Fibroblast of lung (primary cell): ENCODE measurements around the gene ZNF385B. TPM values are rescaled to one million over a fixed set of nuclear protein-coding genes. Genes with fewer than 3 reads are reported as not detected.

Experiments
- DNase-seq, 2 donors: peaks; one replicate each; pipeline versions ENCODE4 v3.0.0 to v3.0.0-alpha.2; 2010; ENCODE audit warnings: low read depth in 2 of 2
- H2AFZ ChIP-seq: 2 replicates; pipeline ENCODE4 v1.5.1; 2012; ENCODE audit warnings: low read length, control low read depth, inconsistent platforms
- H3K27ac ChIP-seq: 2 replicates; pipeline ENCODE4 v1.5.1; 2011; ENCODE audit warnings: low read length, control low read depth; ENCODE audit not compliant: insufficient read depth
- H3K27me3 ChIP-seq: 2 replicates; pipeline ENCODE4 v1.5.1; 2011; ENCODE audit warnings: mild to moderate bottlenecking, low read length; ENCODE audit not compliant: control insufficient read depth, insufficient read depth
- H3K36me3 ChIP-seq: 2 replicates; pipeline ENCODE4 v1.5.1; 2011; ENCODE audit warnings: low read length; ENCODE audit not compliant: control insufficient read depth, insufficient read depth
- H3K4me1 ChIP-seq: 2 replicates; pipeline ENCODE4 v1.5.1; 2011; ENCODE audit warnings: low read length; ENCODE audit not compliant: control insufficient read depth, insufficient read depth; ENCODE audit errors: extremely low read depth
- H3K4me2 ChIP-seq: 2 replicates; pipeline ENCODE4 v1.5.1; 2011; ENCODE audit warnings: low read length, control low read depth; ENCODE audit not compliant: insufficient read depth; ENCODE audit errors: extremely low read depth
- H3K4me3 ChIP-seq, 4 experiments: fragments of 200-600 bp in 1 of 4; sonication (generic) in 1 of 4; replicated peaks in 1 of 4; 2 replicates each; pipeline ENCODE4 v1.5.1; 2011 to 2016; ENCODE audit warnings: low read length in 4 of 4, low read depth in 3 of 4, mild to moderate bottlenecking in 3 of 4, control low read depth in 2 of 4, inconsistent platforms in 1 of 4, mixed read lengths in 1 of 4; ENCODE audit not compliant: insufficient read depth in 1 of 4; ENCODE audit errors: control extremely low read depth in 1 of 4
- H3K79me2 ChIP-seq: 2 replicates; pipeline ENCODE4 v1.5.1; 2012; ENCODE audit warnings: mild to moderate bottlenecking, low read length, inconsistent platforms; ENCODE audit not compliant: control insufficient read depth, insufficient read depth
- H3K9ac ChIP-seq: 2 replicates; pipeline ENCODE4 v1.5.1; 2011; ENCODE audit warnings: mild to moderate bottlenecking, low read length, control low read depth; ENCODE audit not compliant: insufficient read depth
- H3K9me3 ChIP-seq: 2 replicates; pipeline ENCODE4 v1.5.1; 2012; ENCODE audit warnings: low read depth, low read length; ENCODE audit not compliant: control insufficient read depth, insufficient read depth
- H4K20me1 ChIP-seq: 2 replicates; pipeline ENCODE4 v1.5.1; 2011; ENCODE audit warnings: low read length; ENCODE audit not compliant: control insufficient read depth, insufficient read depth; ENCODE audit errors: extremely low read depth
- CTCF ChIP-seq, 2 donors: IDR thresholded peaks in 1 of 2; conservative IDR thresholded peaks in 1 of 2; 1 replicate in 1 of 2; 2 replicates in 1 of 2; pipeline ENCODE4 v1.5.1; 2011 to 2012; ENCODE audit warnings: low read length in 2 of 2, control low read depth in 1 of 2, inconsistent platforms in 1 of 2, low read depth in 1 of 2, mild to moderate bottlenecking in 1 of 2
- EZH2 ChIP-seq: IDR thresholded peaks from 2 replicates; pipeline ENCODE4 v1.5.1; 2012; ENCODE audit warnings: low read length, control low read depth, mild to moderate bottlenecking; ENCODE audit errors: missing control alignments
- polyA plus RNA-seq, 2 donors: library from polyadenylated mRNA; depleted of rRNA in 1 of 2; stranded (reverse) in 1 of 2; unstranded in 1 of 2; fragments of >200 nt; gene quantifications; 2 replicates each; pipeline ENCODE4 v1.2.1, GENCODE V29; 2011 to 2012; ENCODE audit warnings: missing spikeins in 1 of 2
- total RNA-seq: library from RNA; depleted of rRNA; stranded (reverse); fragments of >200 nt; gene quantifications from 2 replicates; pipeline ENCODE4 v1.2.1, GENCODE V29; 2014

The ZNF385B gene
- total and polyA plus RNA-seq, 2 donors (not counting 1 experiment from before 2014, with no cell fraction given): 0.06 TPM; not detected in 1

GRCh38 chr2:179578171-179578916 is 283.1 kb downstream of the ZNF385B start:
- H3K9ac ChIP-seq: no peak overlapping the region
- no peak overlapping the region for H3K27ac ChIP-seq
- H3K79me2 ChIP-seq: no peaks in the 10 kb centered on the region
- H2AFZ ChIP-seq: no peak overlapping the region
- H3K4me1 ChIP-seq: no peaks in the 10 kb centered on the region
- H3K36me3 ChIP-seq: no peaks in the 10 kb centered on the region
- no peak for TF ChIP-seq EZH2
- no peak for TF ChIP-seq CTCF (conservative IDR thresholded peaks at IDR 0.05 in 1 of 2, IDR thresholded peaks at IDR 0.05 in 1 of 2; ENCODE audit: low read depth in 1 of 2, low read length in 2 of 2)
- no peak for DNase-seq
- H3K9me3 ChIP-seq: no peaks in the 10 kb centered on the region
- no peak overlapping the region for H3K4me2 ChIP-seq
- no peak overlapping the region for H3K4me3 ChIP-seq
- no peaks in the 10 kb centered on the region for H3K27me3 ChIP-seq
- no peaks in the 10 kb centered on the region for H4K20me1 ChIP-seq

GRCh38 chr2:179574061-179574519 is 287.3 kb downstream of the ZNF385B start:
- Histone ChIP-seq H3K9me3 (no peaks in the 10 kb centered on the region), H3K27ac (no peak overlapping the region), H2AFZ (no peak overlapping the region), H3K79me2 (no peaks in the 10 kb centered on the region), H3K27me3 (no peaks in the 10 kb centered on the region), H3K4me3 (no peak overlapping the region), H3K9ac (no peak overlapping the region), H4K20me1 (no peaks in the 10 kb centered on the region), H3K36me3 (no peaks in the 10 kb centered on the region), H3K4me2 (no peak overlapping the region), H3K4me1 (no peaks in the 10 kb centered on the region)
- no peak for DNase-seq
- TF ChIP-seq CTCF (conservative IDR thresholded peaks at IDR 0.05 in 1 of 2, IDR thresholded peaks at IDR 0.05 in 1 of 2; ENCODE audit: low read depth in 1 of 2, low read length in 2 of 2): no peak

GRCh38 chr2:179572544-179572943 is 288.9 kb downstream of the ZNF385B start:
- Histone ChIP-seq H3K4me2 (no peak overlapping the region), H2AFZ (no peak overlapping the region), H3K79me2 (no peaks in the 10 kb centered on the region), H3K27me3 (no peaks in the 10 kb centered on the region), H3K9me3 (no peaks in the 10 kb centered on the region), H4K20me1 (no peaks in the 10 kb centered on the region), H3K4me1 (no peaks in the 10 kb centered on the region), H3K27ac (no peak overlapping the region), H3K9ac (no peak overlapping the region), H3K4me3 (no peak overlapping the region), H3K36me3 (no peaks in the 10 kb centered on the region)
- TF ChIP-seq CTCF (conservative IDR thresholded peaks at IDR 0.05 in 1 of 2, IDR thresholded peaks at IDR 0.05 in 1 of 2; ENCODE audit: low read depth in 1 of 2, low read length in 2 of 2): no peak
- no peak for TF ChIP-seq EZH2
- no peak for DNase-seq
